GM23338 (cell line): ENCODE results near the gene EFCAB6. TPM values are rescaled to one million over a fixed set of nuclear protein-coding genes. Genes with fewer than 3 reads are reported as not detected.

Source experiments
- ATAC-seq: fragments of 200-7000 bp; cut with Tn5 transposase; 3 replicates; pipeline ENCODE4 v1.9.1; 2020
- DNase-seq: peaks from one replicate; pipeline ENCODE4 v3.0.0-alpha.2; 2015; ENCODE audit warnings: low spot score
- H2AFZ ChIP-seq: fragments of 200-600 bp; sonication (generic); 2 replicates; pipeline ENCODE4 v1.8.0; 2016; ENCODE audit warnings: antibody characterized with exemption, mild to moderate bottlenecking, moderate library complexity
- H3F3A ChIP-seq: fragments of 200-600 bp; sonication (generic); replicated peaks from 2 replicates; pipeline ENCODE4 v1.8.0; 2017; ENCODE audit warnings: antibody characterized with exemption, mixed run types, low read depth
- H3K27ac ChIP-seq: fragments of 200-600 bp; sonication (generic); 2 replicates; pipeline ENCODE4 v1.6.1; 2016; ENCODE audit warnings: low read depth
- H3K27me3 ChIP-seq: fragments of 200-600 bp; sonication (generic); 2 replicates; pipeline ENCODE4 v1.8.0; 2016; ENCODE audit warnings: mild to moderate bottlenecking, mixed run types, moderate library complexity; ENCODE audit not compliant: insufficient read depth
- H3K36me3 ChIP-seq: fragments of 200-600 bp; sonication (generic); 2 replicates; pipeline ENCODE4 v1.8.0; 2016; ENCODE audit warnings: mild to moderate bottlenecking; ENCODE audit not compliant: insufficient read depth
- H3K4me1 ChIP-seq: fragments of 200-600 bp; sonication (generic); 2 replicates; pipeline ENCODE4 v1.8.0; 2016; ENCODE audit warnings: mild to moderate bottlenecking, moderate library complexity; ENCODE audit not compliant: insufficient read depth
- H3K4me2 ChIP-seq: fragments of 200-600 bp; sonication (generic); 2 replicates; pipeline ENCODE4 v1.7.1; 2017; ENCODE audit warnings: mixed run types
- H3K4me3 ChIP-seq: fragments of 200-600 bp; sonication (generic); 2 replicates; pipeline ENCODE4 v1.6.1; 2016; ENCODE audit warnings: mixed run types
- H3K79me2 ChIP-seq: fragments of 200-600 bp; sonication (generic); replicated peaks from 2 replicates; pipeline ENCODE4 v1.8.0; 2017; ENCODE audit warnings: mild to moderate bottlenecking; ENCODE audit not compliant: insufficient read depth
- H3K9me2 ChIP-seq: fragments of 200-600 bp; sonication (generic); 2 replicates; pipeline ENCODE4 v1.8.0; 2017; ENCODE audit not compliant: insufficient read depth
- H4K20me1 ChIP-seq: fragments of 200-600 bp; sonication (generic); replicated peaks from 2 replicates; pipeline ENCODE4 v1.8.0; 2017; ENCODE audit warnings: mild to moderate bottlenecking; ENCODE audit not compliant: insufficient read depth
- H3K27ac Mint-ChIP-seq: 2 replicates; pipeline ENCODE4 v1.8.0; 2020; ENCODE audit warnings: inconsistent platforms, mild to moderate bottlenecking, moderate library complexity, mixed read lengths
- H3K27me3 Mint-ChIP-seq: 3 replicates; pipeline ENCODE4 v1.8.0; 2022; ENCODE audit warnings: low read depth, mild to moderate bottlenecking, moderate library complexity, mixed read lengths, inconsistent platforms; ENCODE audit not compliant: insufficient read depth, poor library complexity
- H3K36me3 Mint-ChIP-seq: 3 replicates; pipeline ENCODE4 v1.8.0; 2021; ENCODE audit warnings: low read depth, mild to moderate bottlenecking, inconsistent platforms, moderate library complexity, mixed read lengths
- H3K4me1 Mint-ChIP-seq: 3 replicates; pipeline ENCODE4 v1.8.0; 2020; ENCODE audit warnings: mild to moderate bottlenecking, inconsistent platforms, mixed read lengths
- H3K4me3 Mint-ChIP-seq: 3 replicates; pipeline ENCODE4 v1.8.0; 2021; ENCODE audit warnings: moderate library complexity, mild to moderate bottlenecking, inconsistent platforms, mixed read lengths
- H3K9me3 Mint-ChIP-seq: 3 replicates; pipeline ENCODE4 v1.8.0; 2020; ENCODE audit warnings: moderate library complexity, mild to moderate bottlenecking, inconsistent platforms, mixed read lengths
- CREB1 ChIP-seq: fragments of 250-450 bp; sonication (Bioruptor Pico); IDR thresholded peaks from 2 replicates; pipeline ENCODE4 v1.5.0; 2020; ENCODE audit warnings: low read depth, mild to moderate bottlenecking, moderate library complexity
- CTCF ChIP-seq, 2 experiments: fragments of 200-600 bp in 1 of 2; sonication (generic) in 1 of 2; conservative IDR thresholded peaks; 2 replicates each; pipeline versions ENCODE4 v1.5.1 to v1.6.1; 2016 to 2017; ENCODE audit warnings: antibody characterized with exemption in 2 of 2, low read depth in 2 of 2, mild to moderate bottlenecking in 2 of 2, moderate library complexity in 1 of 2
- ETS1 ChIP-seq: IDR thresholded peaks from 2 replicates; pipeline ENCODE4 v1.6.1; 2016; ENCODE audit warnings: antibody characterized with exemption
- EZH2phosphoT487 ChIP-seq: fragments of 200-600 bp; sonication (generic); IDR thresholded peaks from one replicate; pipeline ENCODE4 v1.8.1; 2018; ENCODE audit warnings: antibody characterized with exemption; ENCODE audit not compliant: unreplicated experiment
- JUNB ChIP-seq: IDR thresholded peaks from one replicate; pipeline ENCODE4 v1.6.1; 2016; ENCODE audit warnings: antibody characterized with exemption; ENCODE audit not compliant: unreplicated experiment
- NANOG ChIP-seq: IDR thresholded peaks from 2 replicates; pipeline ENCODE4 v1.6.1; 2016; ENCODE audit warnings: antibody characterized with exemption, borderline replicate concordance
- POLR2AphosphoS5 ChIP-seq: IDR thresholded peaks from 2 replicates; pipeline ENCODE4 v1.6.1; 2016; ENCODE audit warnings: antibody characterized with exemption, low read depth
- REST ChIP-seq: IDR thresholded peaks from one replicate; pipeline ENCODE4 v1.6.1; 2018; ENCODE audit warnings: antibody characterized with exemption; ENCODE audit not compliant: unreplicated experiment
- STAT1 ChIP-seq: IDR thresholded peaks from one replicate; pipeline ENCODE4 v1.6.1; 2016; ENCODE audit warnings: antibody characterized with exemption; ENCODE audit not compliant: unreplicated experiment
- ZNF114 ChIP-seq: fragments of 250-450 bp; sonication (Bioruptor Pico); IDR thresholded peaks from 2 replicates; pipeline ENCODE4 v1.5.0; 2020; ENCODE audit warnings: mild to moderate bottlenecking, moderate library complexity
- polyA plus RNA-seq: library from polyadenylated mRNA; unstranded; fragments of >200 nt; fragmentation: Nextera tagmentation; extraction: Ambion mirVana; gene quantifications from 2 replicates; pipeline ENCODE4 v1.2.1, GENCODE V29; 2016
- small RNA-seq: library from RNA; depleted of rRNA; stranded (forward); fragments of <200 nt; gene quantifications from one replicate; pipeline ENCODE3, GENCODE V24; 2014; ENCODE audit warnings: low replicate concordance
- total RNA-seq: library from RNA; depleted of rRNA; stranded (reverse); fragments of >200 nt; shearing (Covaris generic); gene quantifications from 2 replicates; pipeline ENCODE4 v1.2.3, GENCODE V29; 2014; rRNA removed

The EFCAB6 gene
- total and polyA plus RNA-seq, 2 experiments from 2014 or later = 1.1 to 1.8 TPM

GRCh38 chr22:43479301-43479950, 332.7 kb downstream of the EFCAB6 start:
- Histone ChIP-seq H3K36me3 (no peaks in the 10 kb centered on the region), H3K4me3 (no peak overlapping the region), H3K4me2 (no peak overlapping the region), H3K27ac (no peak overlapping the region), H3K27me3 (no peaks in the 10 kb centered on the region), H3K79me2 (no peaks in the 10 kb centered on the region), H3K4me1 (peaks cover 10% of the 10 kb centered on the region; the same call in 1 of the 2 replicates), H4K20me1 (no peaks in the 10 kb centered on the region), H2AFZ (no peak overlapping the region), H3F3A (no peaks in the 10 kb centered on the region), H3K9me2 (no peaks in the 10 kb centered on the region)
- DNase-seq (no peak), ATAC-seq (no peak)
- no peak for TF ChIP-seq NANOG
- TF ChIP-seq ZNF114 (CRISPR knock-in tag) = no peak
- TF ChIP-seq JUNB = no peak
- no peak for TF ChIP-seq CREB1 (CRISPR knock-in tag)
- no peak for TF ChIP-seq CTCF (conservative IDR thresholded peaks at IDR 0.05; ENCODE audit: low read depth in 2 of 2)
- TF ChIP-seq POLR2AphosphoS5 = no peak
- no peak for TF ChIP-seq EZH2phosphoT487
- no peak for TF ChIP-seq REST
- no peak for TF ChIP-seq ETS1
- TF ChIP-seq STAT1 = no peak
- H3K27ac Mint-ChIP-seq = no peak overlapping the region
- peaks cover 8% of the 10 kb centered on the region for H3K27me3 Mint-ChIP-seq
- no peak overlapping the region for H3K4me3 Mint-ChIP-seq
- H3K36me3 Mint-ChIP-seq = no peaks in the 10 kb centered on the region
- no peaks in the 10 kb centered on the region for H3K9me3 Mint-ChIP-seq
- peaks cover 13% of the 10 kb centered on the region for H3K4me1 Mint-ChIP-seq

Small RNAs within 50 kb of the gene (small RNA-seq; reads per million reads assigned to genes)
- gene HMGN2P9 = not detected

Other genes starting within 250 kb of the EFCAB6 start
- gene SULT4A1, start 50.2 kb upstream of the EFCAB6 start, total RNA-seq = 5.2 and 7.8 TPM in 2 replicates
- gene SULT4A1, start 50.2 kb upstream of the EFCAB6 start, polyA plus RNA-seq = 4.3 and 4.7 TPM in 2 replicates
- 5.9 and 6.8 TPM in 2 replicates for gene PNPLA5, start 79.7 kb upstream of the EFCAB6 start, total RNA-seq
- gene PNPLA5, start 79.7 kb upstream of the EFCAB6 start, polyA plus RNA-seq = 2.0 and 2.3 TPM in 2 replicates
- gene PNPLA3, start 111.5 kb upstream of the EFCAB6 start, total RNA-seq = 17.3 and 23.4 TPM in 2 replicates
- gene PNPLA3, start 111.5 kb upstream of the EFCAB6 start, polyA plus RNA-seq = 16.2 and 17.7 TPM in 2 replicates
- gene SAMM50, start 143.1 kb upstream of the EFCAB6 start, total RNA-seq = 58.6 and 68.0 TPM in 2 replicates
- 49.6 and 60.3 TPM in 2 replicates for gene SAMM50, start 143.1 kb upstream of the EFCAB6 start, polyA plus RNA-seq
- gene PARVB, start 212.0 kb upstream of the EFCAB6 start, total RNA-seq = 7.7 and 15.5 TPM in 2 replicates
- gene PARVB, start 212.0 kb upstream of the EFCAB6 start, polyA plus RNA-seq = 4.0 and 4.3 TPM in 2 replicates